ENCODE data around the gene MRPL9.

MRPL9 gene

DNA sequence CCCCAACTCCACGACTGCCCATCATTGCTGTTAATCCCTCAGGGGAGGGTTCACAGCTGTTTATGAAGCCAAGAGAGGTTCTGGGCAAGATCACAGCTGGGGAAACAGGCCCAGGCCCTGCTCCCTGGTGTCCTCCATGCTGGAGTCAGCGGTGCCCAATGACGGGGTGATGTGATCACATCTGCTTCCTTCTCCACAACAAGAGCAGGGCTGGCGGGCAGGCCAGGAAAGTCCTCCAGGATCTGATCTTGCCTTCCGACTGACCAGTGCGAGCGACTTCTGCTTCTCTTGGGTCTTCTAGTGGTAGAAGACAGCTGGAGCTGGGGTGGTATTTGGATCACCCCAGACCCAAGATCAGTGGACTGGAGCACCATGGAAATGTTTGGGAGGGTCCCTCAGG lies 42.9 kb upstream of the MRPL9 start:
- no peak for DNase-seq (ENCODE audit: low read depth in 2 of 2)
- TF ChIP-seq, protein P1, sequence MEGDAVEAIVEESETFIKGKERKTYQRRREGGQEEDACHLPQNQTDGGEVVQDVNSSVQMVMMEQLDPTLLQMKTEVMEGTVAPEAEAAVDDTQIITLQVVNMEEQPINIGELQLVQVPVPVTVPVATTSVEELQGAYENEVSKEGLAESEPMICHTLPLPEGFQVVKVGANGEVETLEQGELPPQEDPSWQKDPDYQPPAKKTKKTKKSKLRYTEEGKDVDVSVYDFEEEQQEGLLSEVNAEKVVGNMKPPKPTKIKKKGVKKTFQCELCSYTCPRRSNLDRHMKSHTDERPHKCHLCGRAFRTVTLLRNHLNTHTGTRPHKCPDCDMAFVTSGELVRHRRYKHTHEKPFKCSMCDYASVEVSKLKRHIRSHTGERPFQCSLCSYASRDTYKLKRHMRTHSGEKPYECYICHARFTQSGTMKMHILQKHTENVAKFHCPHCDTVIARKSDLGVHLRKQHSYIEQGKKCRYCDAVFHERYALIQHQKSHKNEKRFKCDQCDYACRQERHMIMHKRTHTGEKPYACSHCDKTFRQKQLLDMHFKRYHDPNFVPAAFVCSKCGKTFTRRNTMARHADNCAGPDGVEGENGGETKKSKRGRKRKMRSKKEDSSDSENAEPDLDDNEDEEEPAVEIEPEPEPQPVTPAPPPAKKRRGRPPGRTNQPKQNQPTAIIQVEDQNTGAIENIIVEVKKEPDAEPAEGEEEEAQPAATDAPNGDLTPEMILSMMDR (IDR thresholded peaks at IDR 0.05; ENCODE audit: low read depth, low read length) = no peak
- H3K4me3 ChIP-seq (replicated peaks in 1 of 2; ENCODE audit: low read depth in 2 of 2, low read length in 2 of 2) = no peak overlapping the region

DNA sequence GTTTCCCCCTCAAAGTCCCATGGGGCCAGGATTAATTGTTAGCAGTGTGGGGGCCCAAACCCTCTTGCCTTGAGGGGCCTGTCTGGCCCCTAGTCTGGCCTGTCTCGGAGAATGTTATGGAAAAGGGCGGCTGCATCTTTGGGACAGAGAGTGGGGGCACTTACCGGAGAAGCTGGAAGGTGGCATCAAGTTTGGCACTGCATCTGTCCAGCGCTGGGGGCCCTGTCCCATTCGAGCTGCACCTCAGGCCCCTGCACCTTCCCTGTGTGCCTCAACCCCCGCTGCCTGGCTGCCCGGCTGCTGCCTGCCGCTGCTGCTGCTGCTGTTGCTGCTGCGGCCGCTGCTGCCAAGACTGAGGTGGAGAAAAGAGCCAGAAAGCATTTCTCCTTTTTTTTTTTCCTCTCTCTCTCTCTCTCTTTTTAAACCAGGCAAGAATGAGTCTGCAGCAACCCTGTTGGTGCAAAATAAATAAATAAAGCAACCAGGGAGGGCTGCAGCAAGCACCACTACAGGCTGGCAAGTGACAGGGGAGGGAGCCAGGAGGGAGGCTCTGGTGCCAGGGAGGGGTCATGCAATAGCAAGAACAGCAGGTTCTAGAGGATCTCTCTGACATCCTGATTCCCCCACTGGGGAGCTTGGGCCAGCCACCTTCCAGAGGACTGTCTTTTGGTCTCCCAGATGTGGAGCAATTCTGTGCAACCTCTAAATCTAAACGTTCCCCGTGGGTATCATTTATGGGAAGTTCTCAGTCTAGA lies 41.9 kb upstream of the MRPL9 start, which contains the start of gene LINGO4:
TSS of gene LINGO4 (minus strand) at position 354 of the 755 bp plus-strand sequence. CDS start 2,715 bp downstream, outside the sequence.
- no peak within 1 kb of the TSS for H3K4me3 ChIP-seq (replicated peaks in 1 of 2; ENCODE audit: low read depth in 2 of 2, low read length in 2 of 2)
- TF ChIP-seq, protein P1 (IDR thresholded peaks at IDR 0.05; ENCODE audit: low read depth, low read length) = no peak
- DNase-seq (ENCODE audit: low read depth in 2 of 2) = no peak

DNA sequence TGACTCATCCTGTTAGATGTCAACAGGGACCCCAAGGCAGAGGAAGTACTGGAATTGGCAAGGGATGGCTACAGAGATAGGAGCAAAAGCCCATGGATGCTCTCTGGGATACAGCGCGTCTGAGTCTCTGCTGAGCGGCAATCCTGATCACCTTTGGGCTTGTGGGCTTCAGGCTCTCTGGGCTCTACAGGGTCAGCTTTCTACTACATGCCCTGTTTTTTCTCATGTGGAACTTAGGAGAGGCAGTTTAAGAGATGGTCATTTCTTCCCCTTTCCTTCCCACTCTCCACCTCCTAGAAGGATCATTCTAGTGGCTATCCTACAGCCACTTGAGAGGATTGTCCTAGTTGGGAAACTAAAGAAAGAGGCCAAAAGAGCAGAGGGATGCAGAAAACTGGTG lies 40.6 kb upstream of the MRPL9 start:
- TF ChIP-seq, protein P1 (IDR thresholded peaks at IDR 0.05; ENCODE audit: low read depth, low read length) = no peak

DNA sequence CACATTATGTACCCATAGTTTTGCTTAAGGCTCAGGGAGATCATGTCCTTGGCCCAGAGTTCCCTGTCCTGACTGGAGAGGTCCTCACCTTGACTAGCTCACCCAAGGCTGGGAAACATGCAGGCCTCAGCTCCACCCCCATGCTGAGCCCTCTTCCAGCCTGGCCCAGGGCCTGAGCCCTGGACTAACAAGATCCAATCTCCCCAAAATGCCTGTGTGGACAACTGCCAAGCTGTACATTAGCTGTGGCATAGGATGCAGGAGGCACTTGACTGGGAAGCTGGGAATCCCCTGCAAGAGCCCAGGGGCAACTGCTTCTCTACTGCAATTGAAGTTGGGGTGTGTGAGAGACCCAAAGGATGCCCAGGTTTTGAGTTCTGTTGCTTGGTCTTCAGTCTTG lies 39.9 kb upstream of the MRPL9 start:
- TF ChIP-seq, protein P1 (IDR thresholded peaks at IDR 0.05; ENCODE audit: low read depth, low read length) = no peak
- H3K4me3 ChIP-seq (replicated peaks in 1 of 2; ENCODE audit: low read depth in 2 of 2, low read length in 2 of 2) = no peak overlapping the region
- DNase-seq (ENCODE audit: low read depth in 2 of 2) = no peak

More for the DNA sequence above, 40.6 kb upstream of the MRPL9 start:
- no peak overlapping the region for H3K4me3 ChIP-seq (replicated peaks in 1 of 2; ENCODE audit: low read depth in 2 of 2, low read length in 2 of 2)
- no peak for DNase-seq (ENCODE audit: low read depth in 2 of 2)

DNA sequence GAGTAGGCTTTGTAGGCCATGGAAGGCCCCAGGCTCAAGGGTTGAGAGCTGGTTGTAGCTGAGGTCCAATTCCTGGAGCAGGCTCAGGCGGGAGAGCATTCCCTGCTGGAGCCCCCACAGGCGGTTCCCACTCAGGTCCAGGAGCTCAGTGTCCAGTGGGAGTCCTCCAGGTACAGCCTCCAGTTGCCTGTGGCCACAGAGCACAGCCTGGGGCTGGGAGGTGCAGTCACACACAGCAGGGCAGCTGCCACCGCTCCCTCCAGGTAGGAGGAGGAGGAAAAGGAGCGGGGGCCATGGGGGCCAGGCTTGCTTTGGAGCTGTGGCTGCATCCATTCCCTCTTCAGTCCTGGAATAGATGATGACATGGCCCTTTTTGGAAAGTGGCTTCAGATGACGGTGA lies 39.1 kb upstream of the MRPL9 start:
- H3K4me3 ChIP-seq (replicated peaks in 1 of 2; ENCODE audit: low read depth in 2 of 2, low read length in 2 of 2) = no peak overlapping the region
- TF ChIP-seq, protein P1 (IDR thresholded peaks at IDR 0.05; ENCODE audit: low read depth, low read length) = no peak
- no peak for DNase-seq (ENCODE audit: low read depth in 2 of 2)

DNA sequence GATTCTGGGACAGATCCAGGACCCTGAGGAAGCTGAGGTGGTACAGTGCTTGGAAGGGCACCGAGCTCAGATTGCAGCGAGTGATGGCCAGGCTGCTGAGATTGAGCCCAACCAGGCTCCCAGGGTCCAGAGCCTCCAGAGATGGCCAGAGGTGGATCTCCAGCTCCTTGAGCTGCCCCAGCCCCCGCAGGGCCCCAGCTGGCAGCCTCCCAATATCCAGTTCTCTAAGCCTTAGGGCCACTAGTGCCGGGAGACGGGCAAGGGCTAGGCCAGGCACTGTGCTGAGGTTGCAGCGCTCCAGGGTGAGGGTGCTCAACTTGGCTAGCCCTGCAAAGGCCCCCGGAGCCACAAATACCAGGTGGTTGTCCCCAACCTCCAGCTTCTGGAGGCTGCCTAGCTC lies 38.5 kb upstream of the MRPL9 start:
- TF ChIP-seq, protein P1 (IDR thresholded peaks at IDR 0.05; ENCODE audit: low read depth, low read length) = no peak
- DNase-seq (ENCODE audit: low read depth in 2 of 2) = no peak
- no peak overlapping the region for H3K4me3 ChIP-seq (replicated peaks in 1 of 2; ENCODE audit: low read depth in 2 of 2, low read length in 2 of 2)

All from cardiac fibroblast (primary cell).